COLO668 (cell line): Measurements from ENCODE around the gene SLC38A9.
"Not testable (repeated sequence)": the region's sequence is repeated elsewhere in the genome, so short reads cannot be mapped to it uniquely, and the experiment has no call there.

Experiments
- DNase-seq: peaks from one replicate; lab custom pipeline; 2025; ENCODE audit not compliant: unreplicated experiment; lab: John Stamatoyannopoulos, UW

Gene SLC38A9

GRCh38 chr5:55618318-55618717 is 93.8 kb downstream of the SLC38A9 start:
- DNase-seq = no peak

GRCh38 chr5:55613112-55613868 is 98.8 kb downstream of the SLC38A9 start:
- no peak for DNase-seq

GRCh38 chr5:55610542-55610941 is 101.6 kb downstream of the SLC38A9 start:
- no peak for DNase-seq

- no peak for DNase-seq
These were observed 102.7 kb downstream of the SLC38A9 start for GRCh38 chr5:55609413-55609812.

- DNase-seq = no peak
These were observed 103.4 kb downstream of the SLC38A9 start for GRCh38 chr5:55608595-55609349.

- not testable (repeated sequence) for DNase-seq
These were observed 104.8 kb downstream of the SLC38A9 start for GRCh38 chr5:55607309-55607708.

GRCh38 chr5:55604611-55605067 is 107.5 kb downstream of the SLC38A9 start:
- no peak for DNase-seq

GRCh38 chr5:55603922-55604321 is 108.2 kb downstream of the SLC38A9 start:
- no peak for DNase-seq

GRCh38 chr5:55601628-55602027 is 110.5 kb downstream of the SLC38A9 start:
- DNase-seq = no peak

- DNase-seq = peak; percentile 40
These were observed 110.9 kb downstream of the SLC38A9 start for GRCh38 chr5:55601204-55601618.

- no peak for DNase-seq
These were observed 111.5 kb downstream of the SLC38A9 start for GRCh38 chr5:55600497-55601203.

GRCh38 chr5:55600086-55600485 is 112.0 kb downstream of the SLC38A9 start:
- DNase-seq = no peak

- no peak for DNase-seq
These were observed 112.7 kb downstream of the SLC38A9 start for GRCh38 chr5:55599148-55600050.

- DNase-seq = peak; percentile 57
These were observed 114.8 kb downstream of the SLC38A9 start for GRCh38 chr5:55597014-55597981.

- no peak for DNase-seq
These were observed 117.5 kb downstream of the SLC38A9 start for GRCh38 chr5:55594671-55595070.

GRCh38 chr5:55593115-55593472 is 119.0 kb downstream of the SLC38A9 start:
- DNase-seq = peak; percentile 12

GRCh38 chr5:55592388-55593114 is 119.6 kb downstream of the SLC38A9 start:
- no peak for DNase-seq

GRCh38 chr5:55591686-55592085 is 120.4 kb downstream of the SLC38A9 start:
- DNase-seq = no peak

- no peak for DNase-seq
These were observed 126.9 kb downstream of the SLC38A9 start for GRCh38 chr5:55585206-55585610.
